Activated CD8-positive, alpha-beta memory T cell treated with anti-CD3 and anti-CD28 coated beads, Interleukin-2, amount 50 U/mL, for 1 hour (primary cell): Measurements from ENCODE around the gene CCSER1.
"Not testable (repeated sequence)": the region's sequence is repeated elsewhere in the genome, so short reads cannot be mapped to it uniquely, and the experiment has no call there.

Experiments
- DNase-seq: peaks from one replicate; pipeline ENCODE4 v3.0.0-alpha.2; 2020; ENCODE audit errors: extremely low read depth

Gene CCSER1

GRCh38 chr4:91280551-91281290 lies 1153.5 kb downstream of the CCSER1 start:
- no peak for DNase-seq

DNA sequence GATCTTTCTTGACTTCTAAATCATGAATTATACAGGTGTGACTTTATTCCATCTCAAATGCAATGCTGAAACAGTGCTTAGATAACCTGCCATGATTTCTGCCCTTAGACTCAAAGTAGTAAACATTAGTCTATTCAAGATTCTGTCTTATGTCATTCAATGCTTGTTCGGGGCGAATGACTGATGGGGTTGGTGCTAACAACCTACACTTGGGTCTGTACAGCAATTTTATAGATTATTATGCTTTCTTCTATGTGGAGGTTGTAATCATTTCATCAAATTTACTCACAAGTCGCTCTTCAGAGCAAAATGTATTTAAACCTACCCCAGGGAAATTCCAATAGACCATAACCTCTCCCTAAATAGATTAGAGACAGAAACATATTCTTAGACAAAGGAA lies 1155.0 kb downstream of the CCSER1 start:
- DNase-seq: no peak

DNA sequence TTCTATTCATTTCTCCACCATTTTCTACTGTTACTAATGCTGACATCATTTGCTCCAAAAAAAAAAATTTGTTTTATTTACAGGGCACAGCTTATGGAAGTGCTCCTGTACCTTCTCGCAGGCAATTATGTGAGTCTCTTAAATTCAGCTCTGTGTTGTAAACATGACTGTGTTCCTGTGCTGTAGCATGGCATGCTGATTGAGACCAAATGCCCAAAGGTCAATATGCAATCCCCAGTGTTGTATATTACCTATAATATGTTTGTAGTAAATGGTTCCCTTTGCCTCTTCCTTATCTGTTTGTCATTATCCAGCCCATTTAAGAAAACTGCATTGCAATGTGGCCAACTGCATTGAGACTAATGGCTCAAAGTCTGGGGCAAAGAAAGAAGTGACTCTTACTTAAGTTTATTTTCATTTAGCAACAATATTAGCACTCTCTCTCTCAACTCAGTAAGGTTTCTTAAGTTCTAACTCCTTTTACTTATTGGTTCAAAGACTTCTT lies 1156.6 kb downstream of the CCSER1 start:
- no peak for DNase-seq

GRCh38 chr4:91284480-91284879 lies 1157.3 kb downstream of the CCSER1 start:
- no peak for DNase-seq

- DNase-seq: no peak
Measured at GRCh38 chr4:91285487-91285886, 1158.3 kb downstream of the CCSER1 start.

DNA sequence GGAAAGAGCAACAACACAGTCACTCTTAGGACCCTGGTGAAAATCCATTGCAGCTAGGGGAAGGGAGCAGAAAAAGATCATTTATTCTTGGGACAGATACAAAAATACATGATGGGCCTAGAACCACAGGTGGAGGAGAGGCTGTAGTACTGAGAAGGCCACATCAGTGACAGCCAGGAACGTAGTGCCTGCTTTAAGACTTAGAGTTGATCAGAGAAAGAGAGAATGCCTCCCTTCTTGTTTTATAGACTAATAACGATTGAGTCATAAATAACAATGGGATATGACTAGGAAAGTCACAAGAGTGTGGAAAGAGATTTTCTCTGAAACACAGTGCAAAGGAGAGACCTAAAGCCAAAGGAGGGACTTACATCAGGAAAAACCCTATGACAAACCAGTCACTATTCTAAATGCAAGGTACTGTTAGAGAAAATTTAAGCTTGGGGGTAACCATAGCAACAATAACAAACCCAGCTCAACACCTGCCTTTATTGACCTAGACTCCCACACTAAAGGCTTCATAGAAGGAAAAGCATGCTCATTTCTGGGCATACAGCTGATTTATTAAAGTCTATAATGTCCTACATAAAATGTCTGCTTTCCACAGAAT lies 1161.6 kb downstream of the CCSER1 start:
- no peak for DNase-seq

- DNase-seq: no peak
Measured at GRCh38 chr4:91298156-91298700, 1171.0 kb downstream of the CCSER1 start.

DNA sequence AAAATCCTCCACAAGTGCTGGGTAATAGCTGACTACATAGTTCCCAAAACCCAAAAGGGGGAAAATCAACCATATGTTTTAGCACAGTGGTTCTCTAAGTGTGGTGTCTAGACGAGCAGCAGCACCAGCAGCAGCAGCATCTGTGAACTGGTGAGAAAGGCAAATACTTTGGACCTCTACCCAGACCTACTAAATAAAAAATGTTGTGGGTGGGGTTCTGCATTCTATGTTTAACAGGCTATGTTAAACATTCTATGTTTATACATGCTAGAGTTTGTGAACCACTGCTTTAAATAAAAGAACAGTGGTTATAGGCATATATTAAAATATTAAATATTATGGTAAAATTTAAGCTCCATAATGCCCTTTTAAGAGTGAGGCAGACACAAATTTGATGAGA lies 1171.6 kb downstream of the CCSER1 start:
- DNase-seq: no peak

GRCh38 chr4:91302120-91302519 lies 1174.9 kb downstream of the CCSER1 start:
- no peak for DNase-seq

DNA sequence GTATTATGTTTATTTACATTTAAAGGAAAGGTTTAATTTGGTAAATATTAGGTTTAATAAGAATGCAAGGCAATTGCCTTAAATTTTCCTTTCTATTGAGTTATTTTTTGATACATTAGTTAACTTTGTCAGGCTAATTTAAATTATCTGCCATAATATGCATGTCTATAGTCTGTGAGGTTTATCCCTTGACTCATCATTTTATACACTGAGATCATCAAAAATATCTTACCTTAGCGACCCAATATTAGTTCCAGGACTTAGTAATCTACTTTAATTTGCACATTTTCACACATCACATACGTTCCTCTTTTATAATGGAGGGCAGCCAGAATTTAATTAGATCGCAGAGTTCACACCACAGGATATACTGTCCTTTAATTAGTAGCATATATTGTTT lies 1177.1 kb downstream of the CCSER1 start:
- DNase-seq: no peak

- no peak for DNase-seq
Measured at GRCh38 chr4:91317434-91317833, 1190.2 kb downstream of the CCSER1 start.

- DNase-seq: no peak
Measured at GRCh38 chr4:91319556-91320268, 1192.5 kb downstream of the CCSER1 start.

GRCh38 chr4:91322961-91323360 lies 1195.8 kb downstream of the CCSER1 start:
- DNase-seq: no peak

- no peak for DNase-seq
Measured at GRCh38 chr4:91325495-91325894, 1198.3 kb downstream of the CCSER1 start.

DNA sequence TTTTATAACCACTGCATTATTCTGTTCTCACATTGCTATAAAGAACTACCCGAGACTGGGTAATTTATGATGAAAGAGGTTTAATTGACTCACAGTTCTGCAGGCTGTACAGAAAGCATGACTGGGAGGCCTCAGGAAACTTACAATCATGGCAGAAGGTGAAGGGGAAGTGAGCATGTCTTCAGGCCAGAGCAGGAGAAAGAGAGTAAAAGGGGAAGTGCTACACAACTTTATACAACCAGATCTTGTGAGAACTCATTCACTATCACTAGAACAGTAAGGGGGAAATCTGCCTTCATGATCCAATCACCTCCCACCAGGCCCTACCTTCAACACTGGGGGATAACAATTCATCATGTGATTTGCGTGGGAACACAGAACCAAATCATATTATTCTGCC lies 1199.0 kb downstream of the CCSER1 start:
- DNase-seq: not testable (repeated sequence)

DNA sequence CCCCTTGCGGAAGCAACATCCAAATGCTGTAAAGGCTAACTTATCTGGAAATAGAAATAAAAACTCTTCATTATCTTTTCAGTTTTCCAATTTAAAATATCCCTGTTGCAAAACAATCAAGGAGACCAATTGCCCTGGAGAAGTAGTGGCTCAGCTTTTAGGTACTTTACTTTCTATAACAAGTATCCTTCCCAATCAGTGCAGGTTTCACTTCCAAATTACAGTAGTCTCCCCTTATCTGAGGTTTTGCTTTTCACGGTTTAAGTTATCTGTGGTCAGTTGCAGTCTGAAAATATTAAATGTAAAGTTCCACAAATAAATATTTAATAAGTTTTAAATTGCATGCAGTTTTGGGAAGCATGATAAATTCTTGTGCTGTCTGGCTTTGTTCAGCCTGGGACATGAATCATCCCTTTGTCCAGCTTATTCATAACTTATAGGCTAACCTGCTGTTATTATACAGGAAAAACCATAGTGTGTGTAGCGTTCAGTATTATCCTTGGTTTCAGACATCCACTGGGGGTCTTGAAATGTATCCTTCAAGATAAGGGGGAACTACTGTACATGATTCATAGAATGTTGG lies 1203.5 kb downstream of the CCSER1 start:
- DNase-seq: no peak

DNA sequence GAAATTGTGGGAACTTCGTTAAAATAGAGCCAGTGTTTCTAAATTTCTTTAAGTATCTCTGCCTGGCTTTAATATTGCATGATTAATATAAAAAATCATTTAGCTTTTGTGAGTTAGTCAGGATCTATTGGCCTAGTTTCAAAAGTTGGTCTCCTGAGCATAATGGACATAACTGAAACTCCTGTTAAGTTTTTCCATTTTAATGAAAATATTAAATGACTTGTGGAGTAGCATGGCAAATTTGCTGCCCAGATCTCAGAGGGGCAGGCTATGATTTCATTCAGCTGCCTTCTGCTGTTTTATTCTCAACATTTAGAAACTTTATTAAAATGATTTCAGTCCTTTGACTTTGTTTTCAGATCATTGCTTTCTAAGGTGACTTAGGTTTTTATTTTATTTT lies 1213.6 kb downstream of the CCSER1 start:
- no peak for DNase-seq

GRCh38 chr4:91345632-91346031 lies 1218.4 kb downstream of the CCSER1 start:
- no peak for DNase-seq

- not testable (repeated sequence) for DNase-seq
Measured at GRCh38 chr4:91356496-91356895, 1229.3 kb downstream of the CCSER1 start.

DNA sequence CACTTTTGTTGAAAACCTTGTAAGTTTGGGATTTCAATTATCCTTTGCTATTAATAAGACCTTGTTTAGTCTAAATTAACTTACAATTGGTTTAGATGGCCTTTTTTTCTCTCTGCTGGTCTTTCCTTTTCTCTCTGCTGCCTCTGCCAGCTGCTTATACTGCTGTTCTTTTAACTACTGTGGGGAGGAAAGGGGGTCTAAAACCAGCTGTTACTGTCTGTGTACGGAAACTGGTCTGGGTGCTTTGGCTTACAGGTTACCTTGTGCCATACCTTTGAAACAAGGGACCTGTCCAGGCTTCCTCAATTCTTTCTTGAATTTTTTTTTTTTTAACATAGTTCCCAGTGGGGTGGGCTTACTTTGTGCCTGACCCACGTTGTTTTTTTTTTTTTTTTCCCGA lies 1230.8 kb downstream of the CCSER1 start:
- DNase-seq: not testable (repeated sequence)

DNA sequence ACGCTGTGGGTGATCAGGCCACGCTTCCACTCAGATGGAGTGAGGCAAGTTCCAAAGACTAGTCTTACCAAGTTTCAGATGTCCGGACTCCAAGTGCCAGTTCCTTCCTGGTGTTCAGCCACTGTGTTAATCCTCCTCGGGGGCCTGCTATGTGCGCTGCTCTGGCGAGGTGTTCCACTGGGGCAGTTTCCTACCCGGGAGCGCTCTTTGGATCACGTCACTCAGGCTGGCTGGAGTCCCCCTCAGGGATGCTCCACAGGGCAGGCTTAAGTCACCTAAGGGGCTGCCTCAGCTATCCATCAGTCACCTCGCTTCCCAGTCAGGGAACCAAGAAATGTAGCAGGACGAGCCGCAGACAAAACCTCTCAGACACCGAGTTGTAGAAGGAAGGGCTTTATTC lies 1231.4 kb downstream of the CCSER1 start:
- not testable (repeated sequence) for DNase-seq
